Stimulated activated CD4-positive, alpha-beta T cell treated with anti-CD3 and anti-CD28 coated beads, Interleukin-1b, Interleukin-23, amount 100 ng/mL, for 4 hours (primary cell): ENCODE results near the gene DTX3.
"Not testable (repeated sequence)": the region's sequence is repeated elsewhere in the genome, so short reads cannot be mapped to it uniquely, and the experiment has no call there.

Experiments used
- DNase-seq, 2 donors: peaks; one replicate each; pipeline ENCODE4 v3.0.0-alpha.2; 2020; ENCODE audit warnings: low read depth in 2 of 2

DTX3 gene

DNA sequence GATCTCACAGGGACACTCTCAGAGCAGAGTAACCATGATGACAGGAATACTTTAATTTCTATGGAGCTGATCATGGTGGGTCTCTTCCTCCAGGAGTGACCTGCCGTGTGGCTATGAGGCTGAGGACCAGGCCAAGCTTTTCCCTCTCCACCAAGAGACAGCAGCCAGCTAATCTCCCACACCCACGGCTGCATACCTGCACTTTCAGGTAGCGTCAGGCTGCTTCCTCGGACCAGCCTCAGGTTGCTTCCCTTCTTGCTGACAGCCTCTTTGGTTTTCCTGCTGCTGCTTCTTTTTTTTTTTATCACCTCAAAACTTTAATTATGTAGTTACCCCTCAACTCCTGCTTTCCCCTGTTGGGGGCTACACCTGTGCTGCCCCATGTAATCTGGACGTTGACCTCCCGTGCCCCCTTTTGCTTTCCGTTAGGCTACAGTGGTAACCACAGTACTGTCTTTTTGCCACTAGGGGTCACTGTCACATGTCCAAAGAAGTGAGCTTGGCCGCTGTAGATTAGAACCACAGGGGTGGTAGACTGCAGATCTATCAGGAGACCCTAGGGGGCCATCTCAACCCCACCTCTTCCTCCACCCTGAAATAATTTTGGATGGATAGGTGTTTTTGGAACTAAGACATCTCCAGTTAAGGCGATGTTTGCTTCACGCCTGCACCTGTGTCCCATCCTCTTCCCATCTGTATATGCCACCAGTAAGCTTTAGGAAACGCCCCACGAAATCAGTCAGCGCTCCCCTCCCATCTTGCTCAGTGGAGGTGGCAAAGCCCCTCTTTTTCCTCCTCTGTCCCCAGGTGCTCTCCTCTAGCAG lies 21.4 kb upstream of the DTX3 start:
- DNase-seq: peak in 1 of 2 donors; percentile 60

- no peak for DNase-seq
These were observed 20.6 kb upstream of the DTX3 start for GRCh38 chr12:57584050-57584449.

DNA sequence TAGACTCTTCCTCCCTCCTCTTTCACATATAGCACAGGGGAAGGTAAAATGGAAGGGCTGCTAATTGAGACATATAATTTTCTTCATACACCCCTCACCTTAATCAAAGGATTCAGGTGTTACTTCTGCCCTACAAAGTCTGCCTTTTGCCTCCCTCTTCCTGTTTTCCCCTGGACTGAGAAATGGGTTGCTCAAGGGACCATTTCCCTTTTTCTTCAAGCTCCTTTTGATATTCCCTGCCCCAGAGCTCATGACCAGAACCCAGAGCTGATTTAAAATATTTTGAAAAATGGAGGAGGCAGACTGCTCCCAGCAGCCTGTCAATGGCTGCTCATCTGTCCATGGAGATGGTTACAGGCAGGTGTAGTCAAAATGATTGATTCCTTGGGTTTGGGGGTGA lies 19.9 kb upstream of the DTX3 start:
- DNase-seq: no peak

DNA sequence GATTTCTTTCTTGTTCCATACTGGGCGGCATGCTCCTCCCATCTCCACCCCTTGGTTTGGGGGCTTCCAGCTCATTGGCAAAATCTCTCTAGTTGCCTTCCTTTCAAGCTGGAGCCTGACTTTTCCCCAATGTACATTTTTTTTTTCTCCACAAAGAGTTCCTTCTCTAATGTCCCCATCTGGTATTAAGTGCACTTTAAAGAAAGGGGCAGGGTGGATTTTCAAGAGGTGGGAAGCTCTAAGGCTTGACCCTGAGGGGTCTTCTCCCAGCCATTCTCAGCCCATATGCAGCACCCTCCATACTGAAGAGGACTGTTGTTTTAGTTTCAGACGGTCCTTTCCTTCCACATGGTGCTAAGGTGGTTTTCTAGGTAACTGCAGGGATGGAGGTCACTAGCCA lies 19.5 kb upstream of the DTX3 start:
- DNase-seq: no peak

DNA sequence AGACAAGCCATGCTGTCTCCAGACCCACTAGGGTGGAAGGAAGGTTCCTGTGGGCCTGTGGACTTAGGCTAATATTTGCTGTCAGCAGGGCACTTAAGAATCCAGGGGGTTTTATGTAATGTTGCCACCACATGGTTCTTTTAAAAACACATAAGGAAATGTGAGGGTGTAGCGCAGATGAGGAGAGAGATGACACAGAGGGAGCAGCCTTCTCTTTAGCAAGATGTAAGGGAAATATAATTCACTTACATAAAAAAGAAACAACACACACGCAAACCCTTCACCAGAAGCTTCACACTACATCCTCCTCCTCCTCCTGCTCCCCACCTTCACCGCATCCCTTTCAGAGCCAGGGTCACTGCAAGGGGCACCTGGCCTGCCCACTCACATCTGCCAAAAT lies 18.5 kb upstream of the DTX3 start:
- no peak for DNase-seq

DNA sequence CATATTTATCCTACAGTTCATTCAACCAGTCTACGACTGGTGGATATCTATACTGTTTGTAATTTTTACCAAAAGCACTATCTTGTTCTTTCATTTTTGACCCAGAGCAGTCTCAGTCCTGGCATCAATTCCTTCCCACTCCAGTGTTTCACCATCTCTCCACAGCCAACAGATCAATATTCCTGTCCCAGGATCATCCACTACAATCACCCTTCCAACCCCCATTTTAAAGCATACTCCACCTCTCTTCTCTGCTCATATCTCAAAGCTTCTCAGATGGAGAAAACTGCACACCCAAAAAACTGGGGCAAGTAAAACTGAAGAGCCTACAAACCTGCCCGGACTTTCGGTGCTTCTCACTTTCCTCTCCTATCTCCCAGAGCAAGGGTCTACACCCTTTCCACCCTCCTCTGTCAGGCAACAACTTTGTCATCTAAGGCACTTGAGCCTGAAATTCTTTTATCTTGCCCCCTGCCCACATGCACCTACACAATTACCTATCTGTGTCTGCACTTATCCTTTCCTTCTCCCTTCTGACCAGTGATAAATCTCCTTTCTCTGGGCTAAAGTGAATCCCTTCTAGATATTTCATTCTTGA lies 17.7 kb upstream of the DTX3 start:
- no peak for DNase-seq

GRCh38 chr12:57588951-57589610 lies 15.5 kb upstream of the DTX3 start:
- DNase-seq: not testable (repeated sequence)

- no peak for DNase-seq
These were observed 14.2 kb upstream of the DTX3 start for GRCh38 chr12:57590479-57590863.

DNA sequence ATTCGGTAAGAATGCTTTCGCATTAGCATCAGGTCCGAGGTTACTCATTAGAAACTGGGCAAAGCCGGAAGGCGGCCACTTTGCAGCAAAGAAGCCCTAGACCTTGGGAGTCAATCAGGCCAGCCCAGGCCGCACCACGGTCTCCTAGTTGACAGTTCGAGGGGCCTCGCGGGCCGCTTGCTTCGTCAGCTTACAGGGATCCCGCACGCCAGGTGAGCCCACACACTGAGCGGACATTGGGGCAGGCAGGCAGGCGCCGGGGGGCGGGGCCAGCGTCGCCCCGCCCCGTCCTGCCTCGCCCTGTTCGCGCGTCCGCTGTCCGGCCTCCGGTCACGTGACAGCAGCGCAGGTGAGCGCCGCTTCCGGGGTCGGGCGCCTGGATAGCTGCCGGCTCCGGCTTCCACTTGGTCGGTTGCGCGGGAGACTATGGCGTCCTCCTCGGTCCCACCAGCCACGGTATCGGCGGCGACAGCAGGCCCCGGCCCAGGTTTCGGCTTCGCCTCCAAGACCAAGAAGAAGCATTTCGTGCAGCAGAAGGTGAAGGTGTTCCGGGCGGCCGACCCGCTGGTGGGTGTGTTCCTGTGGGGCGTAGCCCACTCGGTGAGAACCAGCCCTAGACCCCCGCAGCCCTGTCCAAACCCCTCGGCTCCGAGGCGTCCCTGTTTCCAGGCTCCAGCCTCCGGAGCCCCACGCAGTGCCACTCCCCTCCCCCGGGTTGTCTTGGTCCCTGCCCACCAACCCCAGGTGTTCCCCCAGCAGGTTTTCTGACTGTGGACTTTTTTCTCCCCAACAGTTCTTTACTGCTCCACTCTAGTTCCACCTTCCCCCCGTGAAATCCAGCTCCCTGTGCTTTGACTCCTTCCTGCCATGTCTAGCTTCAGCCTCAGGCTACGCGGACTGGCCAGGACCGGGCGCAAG lies 13.5 kb upstream of the DTX3 start, which contains the start of gene PIP4K2C:
PIP4K2C (plus strand) TSS at position 329 of the 918 bp plus-strand sequence; CDS start at position 427, 98 bp downstream.
- peak; percentile 46 to 74 for DNase-seq

GRCh38 chr12:57591782-57592325 lies 12.8 kb upstream of the DTX3 start:
- no peak for DNase-seq

GRCh38 chr12:57592551-57593165 lies 12.0 kb upstream of the DTX3 start:
- DNase-seq: no peak

- DNase-seq: no peak
These were observed 11.4 kb upstream of the DTX3 start for GRCh38 chr12:57593187-57593586.

DNA sequence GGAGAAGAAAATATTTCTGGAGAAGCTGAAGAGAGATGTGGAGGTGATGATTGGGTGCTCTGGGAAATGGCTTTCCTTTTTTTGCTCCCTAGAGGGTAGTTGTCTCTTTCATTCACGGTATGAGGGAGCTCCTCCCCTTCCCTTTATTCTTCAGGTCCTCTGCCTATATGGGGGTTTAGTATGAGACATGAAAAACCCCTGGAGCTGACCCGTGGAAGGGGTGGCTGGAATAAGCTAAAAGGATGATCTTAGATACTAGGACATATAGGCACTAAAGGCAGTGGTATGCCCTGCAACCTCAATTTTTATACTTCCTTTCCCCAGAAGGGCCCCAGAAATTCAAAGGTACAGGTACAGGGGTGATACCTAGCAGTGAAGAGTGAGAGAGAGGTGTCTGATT lies 4.2 kb upstream of the DTX3 start:
- no peak for DNase-seq

DNA sequence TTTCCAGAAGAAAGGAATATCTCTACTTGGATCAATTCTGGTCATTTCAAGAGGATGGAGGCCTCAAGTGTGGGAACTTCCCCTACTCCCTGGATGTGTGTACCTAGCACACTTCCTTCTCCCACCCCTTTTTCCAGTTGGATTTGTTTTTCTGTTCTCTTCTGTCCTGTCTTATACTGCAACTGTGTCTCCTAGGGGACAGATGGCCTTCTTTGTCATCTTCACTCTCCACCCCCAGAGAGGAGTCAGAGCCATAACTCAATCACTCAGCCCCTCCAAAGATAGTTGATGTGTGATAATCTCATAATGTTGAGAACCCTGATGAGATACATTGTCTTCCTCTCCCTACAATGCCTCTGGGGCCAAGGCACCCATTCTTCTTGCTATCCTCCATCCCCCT lies 2.1 kb upstream of the DTX3 start:
- no peak for DNase-seq

- no peak for DNase-seq
These were observed 1.3 kb upstream of the DTX3 start for GRCh38 chr12:57603324-57603723.

GRCh38 chr12:57603815-57604453 lies 690 bp upstream of the DTX3 start:
- DNase-seq: no peak

DNA sequence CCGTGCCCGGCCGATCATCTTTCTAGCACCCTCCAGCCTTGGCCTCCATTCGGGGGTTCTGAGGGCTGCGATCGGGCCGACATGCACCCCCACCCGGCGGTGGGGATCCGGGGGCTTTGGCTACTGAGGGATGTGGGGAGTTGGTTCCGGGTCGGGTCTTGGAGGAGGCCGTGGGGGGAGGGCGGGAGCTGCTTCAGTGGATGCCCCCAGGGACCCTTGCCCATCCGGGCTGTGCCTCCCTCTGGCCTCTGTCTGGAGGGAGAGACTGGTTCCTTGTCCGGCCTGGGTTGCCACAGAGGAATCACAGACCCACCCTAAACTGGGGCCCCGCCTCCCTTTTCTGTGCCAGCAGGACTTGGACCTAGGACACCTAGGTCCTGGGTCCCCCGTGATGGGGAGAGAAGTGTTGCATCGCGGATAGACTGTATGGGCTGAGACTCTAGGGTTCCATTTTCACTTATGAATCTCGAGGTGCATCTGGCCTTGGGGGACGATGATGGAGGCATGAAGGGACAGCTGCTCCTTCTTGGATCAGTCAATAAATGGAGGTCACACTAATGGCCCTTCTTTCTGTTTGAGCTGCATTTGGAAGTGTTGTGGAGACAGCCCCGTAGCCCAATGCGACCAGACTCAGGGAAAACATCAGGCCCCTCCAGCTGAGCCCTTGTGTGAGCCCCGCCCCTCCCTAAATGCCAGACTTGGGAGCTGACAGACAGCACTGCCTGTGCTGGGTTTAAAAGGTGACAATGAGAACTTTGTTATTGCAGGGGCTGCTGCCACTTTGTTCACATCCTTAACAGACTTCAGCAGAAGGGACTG lies 577 bp downstream of the DTX3 start:
- no peak for DNase-seq

DNA sequence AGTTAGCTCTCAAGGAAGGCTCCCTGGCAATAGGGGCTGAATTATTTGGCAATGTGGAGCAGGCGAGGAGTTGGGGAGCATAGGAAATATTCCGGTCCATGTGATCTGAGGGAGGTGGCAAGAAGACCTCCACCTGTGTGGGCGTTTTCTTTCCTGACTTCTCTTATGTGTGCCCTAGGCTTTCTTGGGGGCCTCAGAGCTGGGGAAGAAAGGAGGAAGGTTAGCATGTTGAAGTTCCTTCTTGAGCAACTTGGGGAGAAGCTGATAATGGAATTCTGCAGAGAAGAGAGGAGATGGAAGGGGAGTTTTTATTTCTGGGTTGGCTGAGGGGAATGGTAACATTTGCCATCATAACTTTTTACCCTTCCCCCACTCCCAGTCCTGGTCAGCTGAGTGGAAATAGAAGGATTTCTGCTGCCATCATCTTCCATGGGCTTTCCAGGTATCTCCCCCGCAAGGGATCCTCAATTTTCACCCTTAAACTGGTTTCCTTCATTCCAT lies 1.2 kb downstream of the DTX3 start:
- no peak for DNase-seq

DNA sequence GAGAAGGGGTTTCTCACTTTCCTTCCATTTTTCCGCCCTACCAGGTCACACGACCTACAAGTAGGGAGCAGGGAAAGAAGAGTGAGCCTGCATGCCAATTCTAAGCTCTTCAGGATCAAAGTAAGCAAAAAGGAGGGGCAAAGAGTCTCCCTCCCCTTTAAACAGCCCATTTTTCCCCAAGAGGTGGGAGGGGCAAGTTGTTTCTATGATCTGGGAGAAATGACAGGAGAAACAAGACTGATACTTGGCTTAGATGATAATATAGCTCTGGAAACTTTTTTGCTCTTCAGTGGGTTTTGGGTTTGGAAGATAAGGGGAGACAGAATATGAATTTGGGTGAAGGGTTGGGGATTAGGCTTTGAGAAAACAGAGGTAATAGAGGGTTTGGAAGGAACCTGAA lies 1.8 kb downstream of the DTX3 start:
- DNase-seq: no peak

DNA sequence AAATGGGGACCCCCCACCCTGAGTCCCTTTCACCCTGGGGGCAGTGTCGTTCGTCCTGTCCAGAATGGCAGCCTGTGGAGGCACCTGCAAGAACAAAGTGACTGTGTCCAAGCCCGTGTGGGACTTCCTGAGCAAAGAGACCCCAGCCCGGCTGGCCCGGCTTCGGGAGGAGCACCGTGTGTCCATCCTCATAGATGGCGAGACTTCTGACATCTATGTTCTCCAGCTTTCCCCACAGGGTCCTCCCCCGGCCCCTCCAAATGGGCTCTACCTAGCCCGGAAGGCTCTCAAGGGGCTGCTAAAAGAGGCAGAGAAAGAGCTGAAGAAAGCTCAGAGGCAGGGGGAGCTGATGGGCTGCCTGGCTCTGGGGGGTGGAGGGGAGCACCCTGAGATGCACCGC lies 2.2 kb downstream of the DTX3 start:
- no peak for DNase-seq
